Thyroid gland (tissue), 4 donors: ENCODE results near the gene DSTN.

ENCODE experiments used
- POLR2A ChIP-seq, 2 donors: fragments of 450-650 bp; IDR thresholded peaks; one replicate each; pipeline ENCODE4 v1.6.1; 2017; ENCODE audit warnings: antibody characterized with exemption in 2 of 2, mild to moderate bottlenecking in 2 of 2, moderate library complexity in 1 of 2
- TF ChIP-seq, protein P1 (sequence below), 6 experiments: fragments of 200-600 bp in 3 of 6; fragments of 450-650 bp in 3 of 6; sonication (generic) in 3 of 6; IDR thresholded peaks; one replicate each; pipeline ENCODE4 v1.5.1; 2016 to 2019; ENCODE audit warnings: antibody characterized with exemption in 6 of 6, mild to moderate bottlenecking in 2 of 6, inconsistent platforms in 1 of 6, moderate library complexity in 1 of 6

DNA sequence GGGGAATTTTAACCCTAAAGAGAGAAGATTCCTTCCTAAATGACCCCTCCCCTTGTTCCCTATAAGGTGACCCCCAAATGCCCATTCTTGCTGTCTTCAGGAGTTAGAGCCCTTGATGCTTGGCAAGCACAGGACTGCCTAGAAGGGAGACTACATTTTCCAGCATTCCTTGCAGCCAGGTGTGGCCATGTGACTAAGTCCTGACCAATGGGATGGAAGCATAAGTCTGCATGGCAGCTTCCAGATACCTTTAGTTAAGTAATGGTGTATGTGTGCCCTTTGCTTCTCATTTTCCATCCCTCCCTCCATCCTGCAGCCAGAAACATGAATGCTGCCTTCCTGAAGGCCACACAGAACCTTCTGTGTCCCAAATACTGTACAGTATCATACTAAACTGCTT is 44.2 kb upstream of the DSTN start:
- TF ChIP-seq, protein P1, sequence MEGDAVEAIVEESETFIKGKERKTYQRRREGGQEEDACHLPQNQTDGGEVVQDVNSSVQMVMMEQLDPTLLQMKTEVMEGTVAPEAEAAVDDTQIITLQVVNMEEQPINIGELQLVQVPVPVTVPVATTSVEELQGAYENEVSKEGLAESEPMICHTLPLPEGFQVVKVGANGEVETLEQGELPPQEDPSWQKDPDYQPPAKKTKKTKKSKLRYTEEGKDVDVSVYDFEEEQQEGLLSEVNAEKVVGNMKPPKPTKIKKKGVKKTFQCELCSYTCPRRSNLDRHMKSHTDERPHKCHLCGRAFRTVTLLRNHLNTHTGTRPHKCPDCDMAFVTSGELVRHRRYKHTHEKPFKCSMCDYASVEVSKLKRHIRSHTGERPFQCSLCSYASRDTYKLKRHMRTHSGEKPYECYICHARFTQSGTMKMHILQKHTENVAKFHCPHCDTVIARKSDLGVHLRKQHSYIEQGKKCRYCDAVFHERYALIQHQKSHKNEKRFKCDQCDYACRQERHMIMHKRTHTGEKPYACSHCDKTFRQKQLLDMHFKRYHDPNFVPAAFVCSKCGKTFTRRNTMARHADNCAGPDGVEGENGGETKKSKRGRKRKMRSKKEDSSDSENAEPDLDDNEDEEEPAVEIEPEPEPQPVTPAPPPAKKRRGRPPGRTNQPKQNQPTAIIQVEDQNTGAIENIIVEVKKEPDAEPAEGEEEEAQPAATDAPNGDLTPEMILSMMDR (IDR thresholded peaks at IDR 0.05) = no peak
- no peak for TF ChIP-seq POLR2A (IDR thresholded peaks at IDR 0.05)
